HEK293T (cell line): ENCODE data around the gene SARM1.

Source experiments
- ARNT ChIP-seq: fragments of 450-650 bp; IDR thresholded peaks from 2 replicates; pipeline ENCODE4 v1.6.1; 2017; ENCODE audit warnings: mild to moderate bottlenecking
- BHLHE40 ChIP-seq: fragments of 450-650 bp; IDR thresholded peaks from 2 replicates; pipeline ENCODE4 v1.6.1; 2016; ENCODE audit warnings: mild to moderate bottlenecking, moderate library complexity, borderline replicate concordance
- CTBP1 ChIP-seq: fragments of 450-650 bp; IDR thresholded peaks from 2 replicates; pipeline ENCODE4 v1.6.1; 2016; ENCODE audit warnings: borderline replicate concordance
- ELF4 ChIP-seq: fragments of 450-650 bp; IDR thresholded peaks from 2 replicates; pipeline ENCODE4 v1.6.1; 2017; ENCODE audit warnings: antibody characterized with exemption
- FOXA1 ChIP-seq: fragments of 450-650 bp; IDR thresholded peaks from 2 replicates; pipeline ENCODE4 v1.6.1; 2016; ENCODE audit warnings: mild to moderate bottlenecking
- FOXK2 ChIP-seq: fragments of 450-650 bp; IDR thresholded peaks from 2 replicates; pipeline ENCODE4 v1.6.1; 2016; ENCODE audit warnings: mild to moderate bottlenecking
- FOXM1 ChIP-seq: fragments of 450-650 bp; IDR thresholded peaks from 2 replicates; pipeline ENCODE4 v1.6.1; 2017; ENCODE audit warnings: mild to moderate bottlenecking, borderline replicate concordance
- HDGF ChIP-seq: fragments of 450-650 bp; IDR thresholded peaks from 2 replicates; pipeline ENCODE4 v1.6.1; 2017; ENCODE audit warnings: antibody characterized with exemption, borderline replicate concordance
- L3MBTL2 ChIP-seq: fragments of 450-650 bp; conservative IDR thresholded peaks from 2 replicates; pipeline ENCODE4 v1.6.1; 2016; ENCODE audit warnings: mild to moderate bottlenecking
- NFRKB ChIP-seq: fragments of 450-650 bp; IDR thresholded peaks from 2 replicates; pipeline ENCODE4 v1.6.1; 2016; ENCODE audit warnings: mild to moderate bottlenecking, moderate library complexity
- SP1 ChIP-seq: fragments of 450-650 bp; IDR thresholded peaks from 2 replicates; pipeline ENCODE4 v1.6.1; 2017
- SUZ12 ChIP-seq: fragments of 450-650 bp; IDR thresholded peaks from 2 replicates; pipeline ENCODE4 v1.6.1; 2016; ENCODE audit warnings: mild to moderate bottlenecking
- TARDBP ChIP-seq: fragments of 450-650 bp; IDR thresholded peaks from 2 replicates; pipeline ENCODE4 v1.6.1; 2016
- ZNF384 ChIP-seq: fragments of 450-650 bp; IDR thresholded peaks from 2 replicates; pipeline ENCODE4 v1.6.1; 2016

- no peak for TF ChIP-seq HDGF
- no peak for TF ChIP-seq SP1
- no peak for TF ChIP-seq SUZ12
- no peak for TF ChIP-seq ELF4
- no peak for TF ChIP-seq FOXM1
- TF ChIP-seq BHLHE40 = no peak
- no peak for TF ChIP-seq NFRKB
- TF ChIP-seq ARNT = no peak
- no peak for TF ChIP-seq L3MBTL2
- TF ChIP-seq CTBP1 = no peak
- TF ChIP-seq TARDBP = no peak
- TF ChIP-seq FOXA1 = no peak
- TF ChIP-seq FOXK2 = no peak
- TF ChIP-seq ZNF384 = no peak
Observed at GRCh38 chr17:28412099-28412498, 40.6 kb downstream of the SARM1 start.
